GM06990 (cell line): ENCODE results near the gene PAPSS1.

Experiments
- DNase-seq: peaks from one replicate; pipeline ENCODE4 v3.0.0-alpha.2; 2011; ENCODE audit not compliant: insufficient read length; ENCODE audit errors: extremely low read depth
- H3K27me3 ChIP-seq: replicated peaks from 2 replicates; pipeline ENCODE4 v1.6.0; 2011; ENCODE audit warnings: low read length; ENCODE audit not compliant: control insufficient read depth, insufficient read depth
- H3K36me3 ChIP-seq: 2 replicates; pipeline ENCODE4 v1.5.1; 2011; ENCODE audit warnings: low read length; ENCODE audit not compliant: control insufficient read depth, insufficient read depth
- H3K4me3 ChIP-seq: replicated peaks from 2 replicates; pipeline ENCODE4 v1.5.1; 2011; ENCODE audit warnings: low read depth, mild to moderate bottlenecking, control low read depth, low read length
- TF ChIP-seq, protein P1 (sequence below): IDR thresholded peaks from 2 replicates; pipeline ENCODE4 v1.5.1; 2011; ENCODE audit warnings: low read length, control low read depth, mild to moderate bottlenecking, inconsistent platforms; ENCODE audit not compliant: insufficient read depth, poor library complexity, severe bottlenecking

PAPSS1 gene

DNA sequence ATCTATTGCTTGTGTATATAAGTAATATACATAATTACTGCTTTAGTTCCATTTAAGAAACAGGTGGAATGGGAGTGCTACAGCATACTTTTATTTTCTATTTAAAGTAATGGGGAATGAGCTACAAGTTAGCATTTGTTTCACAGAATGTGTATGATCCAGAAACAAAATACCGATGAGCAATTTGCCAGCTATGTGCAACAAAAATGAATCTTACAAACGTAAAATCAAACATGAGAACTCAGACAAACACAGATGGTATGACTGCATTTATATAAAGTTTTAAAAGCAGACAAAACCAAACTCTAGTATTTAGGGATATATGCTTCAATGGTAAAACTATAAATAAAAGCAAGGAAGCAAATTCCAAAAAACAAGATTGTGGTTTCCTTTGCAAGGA lies 141.7 kb downstream of the PAPSS1 start:
- DNase-seq: no peak
- TF ChIP-seq, protein P1, sequence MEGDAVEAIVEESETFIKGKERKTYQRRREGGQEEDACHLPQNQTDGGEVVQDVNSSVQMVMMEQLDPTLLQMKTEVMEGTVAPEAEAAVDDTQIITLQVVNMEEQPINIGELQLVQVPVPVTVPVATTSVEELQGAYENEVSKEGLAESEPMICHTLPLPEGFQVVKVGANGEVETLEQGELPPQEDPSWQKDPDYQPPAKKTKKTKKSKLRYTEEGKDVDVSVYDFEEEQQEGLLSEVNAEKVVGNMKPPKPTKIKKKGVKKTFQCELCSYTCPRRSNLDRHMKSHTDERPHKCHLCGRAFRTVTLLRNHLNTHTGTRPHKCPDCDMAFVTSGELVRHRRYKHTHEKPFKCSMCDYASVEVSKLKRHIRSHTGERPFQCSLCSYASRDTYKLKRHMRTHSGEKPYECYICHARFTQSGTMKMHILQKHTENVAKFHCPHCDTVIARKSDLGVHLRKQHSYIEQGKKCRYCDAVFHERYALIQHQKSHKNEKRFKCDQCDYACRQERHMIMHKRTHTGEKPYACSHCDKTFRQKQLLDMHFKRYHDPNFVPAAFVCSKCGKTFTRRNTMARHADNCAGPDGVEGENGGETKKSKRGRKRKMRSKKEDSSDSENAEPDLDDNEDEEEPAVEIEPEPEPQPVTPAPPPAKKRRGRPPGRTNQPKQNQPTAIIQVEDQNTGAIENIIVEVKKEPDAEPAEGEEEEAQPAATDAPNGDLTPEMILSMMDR: no peak

DNA sequence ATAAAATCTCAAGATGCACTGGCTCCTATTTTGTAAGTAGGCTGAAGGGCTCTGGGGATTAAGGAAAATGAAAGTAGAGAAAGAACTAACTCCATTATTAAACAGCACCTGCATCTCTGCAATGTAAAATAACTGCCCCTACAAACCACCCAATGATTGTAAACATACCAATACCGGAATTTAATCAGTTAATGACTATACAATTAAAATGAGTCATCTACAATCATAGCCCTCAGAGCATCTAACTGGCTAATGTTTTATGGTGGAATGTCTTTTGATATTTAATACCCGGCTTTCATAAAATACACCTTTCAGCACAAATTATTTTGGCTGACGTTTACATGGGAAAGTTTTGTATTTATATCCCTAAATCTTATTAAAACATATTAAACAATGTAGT lies 142.3 kb downstream of the PAPSS1 start:
- no peaks in the 10 kb centered on the region for H3K27me3 ChIP-seq
- DNase-seq: no peak
- TF ChIP-seq, protein P1: no peak
- no peaks in the 10 kb centered on the region for H3K36me3 ChIP-seq
- H3K4me3 ChIP-seq: no peak overlapping the region

More for the DNA sequence above, 141.7 kb downstream of the PAPSS1 start:
- H3K27me3 ChIP-seq: no peaks in the 10 kb centered on the region
- H3K36me3 ChIP-seq: no peaks in the 10 kb centered on the region
- no peak overlapping the region for H3K4me3 ChIP-seq

DNA sequence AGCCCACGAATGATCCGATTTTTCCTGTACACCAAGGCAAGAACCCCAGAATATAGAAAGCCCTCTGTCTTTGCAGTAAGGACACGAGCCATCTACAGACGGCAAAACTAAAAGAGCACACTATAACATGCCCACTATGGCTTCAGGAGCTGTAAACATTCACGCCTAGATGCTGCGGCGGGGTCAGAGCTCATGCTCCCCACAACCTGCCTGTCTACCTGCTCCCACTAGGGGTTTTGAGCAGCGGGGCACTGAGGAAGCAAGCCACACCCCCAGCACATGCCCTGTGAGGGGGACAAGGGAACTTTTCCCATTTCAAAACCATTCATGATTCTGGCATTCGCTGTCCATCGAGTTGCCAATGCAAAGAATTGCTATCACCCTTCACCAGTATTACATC lies 144.8 kb downstream of the PAPSS1 start:
- H3K27me3 ChIP-seq: no peaks in the 10 kb centered on the region
- TF ChIP-seq, protein P1: no peak
- H3K36me3 ChIP-seq: no peaks in the 10 kb centered on the region
- no peak for DNase-seq
- no peak overlapping the region for H3K4me3 ChIP-seq

DNA sequence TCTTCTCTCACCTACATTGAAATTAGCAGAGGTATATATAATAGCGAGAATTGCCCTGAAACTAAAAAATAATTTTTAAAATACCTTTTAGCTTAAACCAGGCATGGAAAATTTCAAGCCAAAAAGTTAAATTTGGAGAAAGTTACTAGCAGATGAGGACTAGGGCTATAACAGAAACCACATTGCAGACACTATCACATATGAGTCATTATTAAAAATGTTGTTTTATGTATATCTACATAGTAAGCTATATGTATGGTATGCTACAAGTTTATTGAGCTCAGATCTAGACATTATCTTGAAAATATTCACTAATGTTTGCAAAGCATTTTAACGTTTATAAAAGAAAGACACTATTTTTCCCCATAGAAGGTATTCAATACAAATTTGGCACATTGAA lies 147.8 kb downstream of the PAPSS1 start:
- H3K36me3 ChIP-seq: no peaks in the 10 kb centered on the region
- H3K27me3 ChIP-seq: no peaks in the 10 kb centered on the region
- no peak overlapping the region for H3K4me3 ChIP-seq
- no peak for DNase-seq
- TF ChIP-seq, protein P1: no peak

DNA sequence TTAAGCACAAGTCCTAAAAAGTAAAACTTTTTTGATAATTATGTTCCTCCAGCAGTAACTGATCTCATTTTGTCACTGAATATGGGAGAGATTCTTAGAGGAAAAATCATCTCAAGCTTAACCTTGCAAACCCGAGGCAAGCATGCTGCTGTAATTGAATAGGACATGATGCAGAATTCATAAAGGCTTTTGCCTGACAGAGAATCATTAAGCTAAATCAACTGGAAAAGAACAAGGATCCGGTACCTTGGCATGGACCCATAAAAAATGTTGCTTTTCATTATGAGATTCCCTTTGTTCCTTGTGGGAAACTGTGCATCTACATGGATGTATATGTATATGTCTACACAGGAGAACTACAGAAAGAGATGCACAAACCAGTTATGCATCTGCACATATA lies 149.1 kb downstream of the PAPSS1 start:
- Histone ChIP-seq H3K27me3 (no peaks in the 10 kb centered on the region), H3K4me3 (no peak overlapping the region), H3K36me3 (no peaks in the 10 kb centered on the region)
- no peak for DNase-seq
- TF ChIP-seq, protein P1: no peak

DNA sequence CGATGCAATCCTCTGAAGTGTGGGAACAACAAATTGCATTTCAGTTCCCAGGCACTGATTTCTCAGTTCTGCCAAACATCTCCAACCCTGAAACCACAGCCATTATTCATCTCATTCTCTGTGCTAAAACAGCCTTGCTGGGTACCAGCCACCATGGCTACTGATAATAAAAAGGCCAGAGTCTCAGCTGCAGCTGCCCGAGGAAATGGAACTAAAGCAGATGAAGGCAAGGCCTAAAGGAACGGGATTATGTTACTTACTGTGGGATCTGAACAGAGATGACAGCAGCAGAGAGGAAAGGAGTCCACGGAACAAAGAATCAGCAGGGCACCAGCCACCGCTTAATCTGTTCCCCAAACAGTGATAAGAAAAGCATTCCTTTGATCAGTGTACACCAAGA lies 155.7 kb downstream of the PAPSS1 start:
- TF ChIP-seq, protein P1: no peak

More for the DNA sequence above, 155.7 kb downstream of the PAPSS1 start:
- H3K27me3 ChIP-seq: no peaks in the 10 kb centered on the region
- H3K36me3 ChIP-seq: no peaks in the 10 kb centered on the region
- no peak for DNase-seq
- H3K4me3 ChIP-seq: no peak overlapping the region
